H1 (cell line): ENCODE data around the gene PDE3A. TPM values are rescaled to one million over a fixed set of nuclear protein-coding genes. Genes with fewer than 3 reads are reported as not detected.

Source experiments
- CTCF ChIA-PET: fragments of 300-600 bp; sonication (Branson Sonifier 250); formaldehyde crosslinking; loops from one replicate; lab custom pipeline; 2021; ENCODE audit not compliant: partially characterized antibody; lab: Charles Lee
- POLR2A ChIA-PET: fragments of 300-600 bp; sonication (Branson Sonifier 250); formaldehyde crosslinking; loops from one replicate; lab custom pipeline; 2021; ENCODE audit warnings: inconsistent platforms; ENCODE audit not compliant: partially characterized antibody; lab: Charles Lee
- DNase-seq, 2 experiments: peaks; one replicate each; pipeline versions ENCODE4 v3.0.0 to v3.0.0-alpha.2; 2010 to 2022; ENCODE audit warnings: low spot score in 2 of 2, low read depth in 1 of 2, mixed read lengths in 1 of 2
- FAIRE-seq: peaks from 2 replicates; lab custom pipeline; 2011; peaks lifted over from hg19 to GRCh38; lab: Jason Lieb, UNC
- H2AFZ ChIP-seq: 2 replicates; pipeline ENCODE4 v1.8.1; 2012; ENCODE audit warnings: low read length, inconsistent platforms
- H2AK5ac ChIP-seq: 2 replicates; pipeline ENCODE4 v1.6.1; 2013; ENCODE audit warnings: low read depth, low read length
- H2BK120ac ChIP-seq: replicated peaks from 2 replicates; pipeline ENCODE3; 2013; ENCODE audit warnings: low read depth, low read length, inconsistent platforms
- H2BK12ac ChIP-seq: 2 replicates; pipeline ENCODE4 v1.6.1; 2013; ENCODE audit warnings: low read depth, low read length
- H2BK15ac ChIP-seq: 2 replicates; pipeline ENCODE4 v1.6.1; 2013; ENCODE audit warnings: low read length
- H2BK20ac ChIP-seq: 2 replicates; pipeline ENCODE4 v1.6.1; 2013; ENCODE audit warnings: low read length
- H2BK5ac ChIP-seq: 2 replicates; pipeline ENCODE4 v1.6.1; 2013; ENCODE audit warnings: low read depth, low read length
- H3K14ac ChIP-seq: 2 replicates; pipeline ENCODE4 v1.6.1; 2013; ENCODE audit warnings: inconsistent platforms; ENCODE audit not compliant: insufficient read length
- H3K18ac ChIP-seq: 2 replicates; pipeline ENCODE4 v1.6.1; 2013; ENCODE audit warnings: low read length; ENCODE audit errors: extremely low read depth
- H3K23ac ChIP-seq: 2 replicates; pipeline ENCODE4 v1.6.1; 2013; ENCODE audit warnings: inconsistent platforms; ENCODE audit not compliant: insufficient read length
- H3K23me2 ChIP-seq: 2 replicates; pipeline ENCODE4 v1.6.1; 2013; ENCODE audit warnings: low read depth, low read length
- H3K27ac ChIP-seq: 2 replicates; pipeline ENCODE4 v1.6.1; 2011; ENCODE audit warnings: low read depth, low read length, inconsistent platforms
- H3K27me3 ChIP-seq, 4 experiments: replicated peaks in 1 of 4; 1 replicate in 1 of 4; 2 replicates in 3 of 4; pipeline versions ENCODE4 v1.6.1 to v1.8.1; 2011 to 2013; ENCODE audit warnings: low read length in 3 of 4, mild to moderate bottlenecking in 3 of 4, inconsistent platforms in 2 of 4, mixed read lengths in 2 of 4, moderate library complexity in 1 of 4; ENCODE audit not compliant: control insufficient read depth in 3 of 4, insufficient read depth in 3 of 4; ENCODE audit errors: extremely low read depth in 1 of 4
- H3K36me3 ChIP-seq, 4 experiments: 2 replicates each; pipeline versions ENCODE4 v1.6.1 to v1.8.1; 2011 to 2013; ENCODE audit warnings: mild to moderate bottlenecking in 4 of 4, low read length in 3 of 4, moderate library complexity in 2 of 4, control low read depth in 1 of 4, inconsistent platforms in 1 of 4; ENCODE audit not compliant: insufficient read depth in 4 of 4, control insufficient read depth in 2 of 4
- H3K4ac ChIP-seq: replicated peaks from 2 replicates; pipeline ENCODE3; 2013; ENCODE audit warnings: low read length, low read depth, mixed read lengths, inconsistent platforms; ENCODE audit not compliant: insufficient read length
- H3K4me1 ChIP-seq, 4 experiments: replicated peaks in 1 of 4; 1 replicate in 1 of 4; 2 replicates in 3 of 4; pipeline versions ENCODE4 v1.6.1 to v1.8.1; 2011 to 2013; ENCODE audit warnings: low read length in 3 of 4, inconsistent platforms in 2 of 4, mixed read lengths in 1 of 4; ENCODE audit not compliant: insufficient read depth in 4 of 4, control insufficient read depth in 3 of 4
- H3K4me2 ChIP-seq, 2 experiments: 2 replicates each; pipeline versions ENCODE4 v1.6.1 to v1.8.1; 2011 to 2013; ENCODE audit warnings: low read depth in 2 of 2, low read length in 2 of 2, control low read depth in 1 of 2, inconsistent platforms in 1 of 2, mild to moderate bottlenecking in 1 of 2; ENCODE audit not compliant: insufficient read depth in 1 of 2
- H3K4me3 ChIP-seq, 4 experiments: fragments of 200-600, 300-600 bp in 1 of 4; sonication (generic), shearing (Covaris generic), sonication (Bioruptor Twin) in 1 of 4; 2 replicates each; pipeline versions ENCODE4 v1.5.1 to v1.8.1; 2011 to 2016; ENCODE audit warnings: low read length in 4 of 4, low read depth in 3 of 4, control low read depth in 2 of 4, inconsistent platforms in 2 of 4, mild to moderate bottlenecking in 2 of 4, mixed read lengths in 1 of 4, moderate library complexity in 1 of 4; ENCODE audit not compliant: insufficient read depth in 2 of 4; ENCODE audit errors: extremely low read depth in 1 of 4
- H3K56ac ChIP-seq: replicated peaks from 2 replicates; pipeline ENCODE3; 2013; ENCODE audit warnings: low read depth, mild to moderate bottlenecking, mixed read lengths, low read length, inconsistent platforms; ENCODE audit not compliant: insufficient read length
- H3K79me1 ChIP-seq: 2 replicates; pipeline ENCODE4 v1.6.1; 2013; ENCODE audit warnings: low read depth, low read length, control low read depth
- H3K79me2 ChIP-seq, 2 experiments: 2 replicates each; pipeline versions ENCODE4 v1.6.1 to v1.8.1; 2012 to 2013; ENCODE audit warnings: low read length in 2 of 2, mild to moderate bottlenecking in 2 of 2, inconsistent platforms in 1 of 2; ENCODE audit not compliant: insufficient read depth in 2 of 2, control insufficient read depth in 1 of 2
- H3K9ac ChIP-seq, 4 experiments: replicated peaks in 1 of 4; 1 replicate in 1 of 4; 2 replicates in 3 of 4; pipeline versions ENCODE4 v1.6.1 to v1.8.1; 2011 to 2013; ENCODE audit warnings: low read depth in 3 of 4, low read length in 3 of 4, control low read depth in 2 of 4, mild to moderate bottlenecking in 2 of 4, moderate library complexity in 2 of 4, inconsistent platforms in 1 of 4; ENCODE audit errors: extremely low read depth in 1 of 4
- H3K9me3 ChIP-seq, 2 experiments: 2 replicates each; pipeline versions ENCODE4 v1.6.1 to v1.8.1; 2012 to 2013; ENCODE audit warnings: mild to moderate bottlenecking in 2 of 2, moderate library complexity in 2 of 2, control low read depth in 1 of 2, inconsistent platforms in 1 of 2, low read depth in 1 of 2, low read length in 1 of 2, mixed read lengths in 1 of 2; ENCODE audit not compliant: insufficient read depth in 2 of 2
- H4K20me1 ChIP-seq, 2 experiments: replicated peaks in 1 of 2; 2 replicates each; pipeline versions ENCODE3 to v1.8.1; 2011 to 2013; ENCODE audit warnings: inconsistent platforms in 2 of 2, low read length in 2 of 2, mild to moderate bottlenecking in 1 of 2; ENCODE audit not compliant: insufficient read depth in 2 of 2, control insufficient read depth in 1 of 2
- H4K5ac ChIP-seq: 2 replicates; pipeline ENCODE4 v1.6.1; 2013; ENCODE audit warnings: low read length, low read depth, mixed read lengths, inconsistent platforms; ENCODE audit not compliant: insufficient read length
- H4K8ac ChIP-seq: 2 replicates; pipeline ENCODE4 v1.8.0; 2013; ENCODE audit warnings: mild to moderate bottlenecking, moderate library complexity, low read length, inconsistent platforms; ENCODE audit not compliant: insufficient read depth; ENCODE audit errors: extremely low read depth
- H4K91ac ChIP-seq: replicated peaks from 2 replicates; pipeline ENCODE3; 2013; ENCODE audit warnings: low read length, mixed read lengths, inconsistent platforms; ENCODE audit not compliant: insufficient read length
- BACH1 ChIP-seq: IDR thresholded peaks from 2 replicates; pipeline ENCODE4 v1.6.1; 2012; ENCODE audit warnings: low read length, improper control_type of control experiment
- PHF8 ChIP-seq: fragments of 200-600 bp; sonication (generic); conservative IDR thresholded peaks from 2 replicates; pipeline ENCODE4 v1.7.1; 2012; ENCODE audit warnings: low read depth, mild to moderate bottlenecking, inconsistent platforms, low read length, moderate library complexity
- RBBP5 ChIP-seq: IDR thresholded peaks from 2 replicates; pipeline ENCODE4 v1.7.1; 2012; ENCODE audit warnings: low read depth, mild to moderate bottlenecking, inconsistent platforms, low read length, moderate library complexity, borderline replicate concordance
- SIX5 ChIP-seq: IDR thresholded peaks from 2 replicates; pipeline ENCODE4 v1.6.1; 2011; ENCODE audit warnings: mild to moderate bottlenecking, low read depth, low read length
- polyA plus RNA-seq, 7 experiments: library from polyadenylated mRNA; depleted of rRNA in 3 of 7; stranded (reverse) in 5 of 7; unstranded in 2 of 7; fragments of >200 nt in 5 of 7; fragments of 200-250 nt in 2 of 7; gene quantifications; 1 replicate in 5 of 7; 2 replicates in 1 of 7; 4 replicates in 1 of 7; pipeline versions ENCODE4 v1.2.1 to v1.2.3, GENCODE V29; 2011 to 2013; ENCODE audit warnings: missing spikeins in 2 of 7, mixed read lengths in 2 of 7
- total RNA-seq: library from RNA; stranded (reverse); fragmentation: NEBNext Ultra II Directional; extraction: Animal tissue kit (Norgen Biotek cat#: 25700); gene quantifications from 2 replicates; pipeline ENCODE4 v1.2.1, GENCODE V29; 2021

Gene PDE3A
- total and polyA plus RNA-seq, 2 of the 8 experiments (the other 6 are each of a cell fraction or from before 2014, with no cell fraction given): 1.4 to 3.4 TPM

DNA sequence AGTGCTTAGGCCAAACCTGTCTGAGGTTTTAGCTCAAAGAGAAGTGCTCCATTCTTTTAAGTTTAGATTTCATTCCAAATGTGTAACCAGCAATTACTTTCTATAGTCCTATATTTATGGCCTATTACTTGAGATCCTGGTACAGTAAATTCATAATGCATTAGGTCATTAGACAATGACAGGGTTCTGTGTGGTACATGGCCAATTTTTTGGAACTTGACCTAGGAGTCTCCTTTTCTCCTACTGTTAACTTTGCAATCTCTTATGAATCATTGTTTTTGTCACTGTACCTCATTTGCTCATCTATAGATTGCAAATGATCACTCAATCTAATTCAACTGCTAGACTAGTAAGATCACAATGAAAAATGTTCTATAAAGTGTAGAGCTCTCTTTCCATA is 136.7 kb downstream of the PDE3A start:
- Histone ChIP-seq H4K91ac (no peak overlapping the region), H3K4me1 (no peaks in the 10 kb centered on the region)

More for the DNA sequence above, 136.7 kb downstream of the PDE3A start:
- H4K8ac ChIP-seq: no peak overlapping the region
- H2BK20ac ChIP-seq: no peak overlapping the region
- no peaks in the 10 kb centered on the region; the same call in 1 of the 2 replicates for H3K23me2 ChIP-seq
- no peaks in the 10 kb centered on the region for H3K79me1 ChIP-seq
- no peak for TF ChIP-seq BACH1
- TF ChIP-seq SIX5: no peak
- no peak for TF ChIP-seq PHF8
- no peak for TF ChIP-seq RBBP5
- POLR2A ChIA-PET: no interaction called here
- H2AK5ac ChIP-seq: no peak overlapping the region
- H3K4ac ChIP-seq: no peak overlapping the region
- H3K4me2 ChIP-seq: no peak overlapping the region
- H3K56ac ChIP-seq: no peak overlapping the region
- H3K14ac ChIP-seq: no peak overlapping the region
- H3K23ac ChIP-seq: no peak overlapping the region
- no peak overlapping the region for H2BK12ac ChIP-seq
- H2BK5ac ChIP-seq: no peak overlapping the region
- H3K27me3 ChIP-seq: no peaks in the 10 kb centered on the region; a peak in 1 of 7 replicates
- H3K18ac ChIP-seq: no peak overlapping the region
- no peak for DNase-seq
- no peaks in the 10 kb centered on the region for H3K9me3 ChIP-seq
- no peak overlapping the region for H2AFZ ChIP-seq
- no peaks in the 10 kb centered on the region for H4K20me1 ChIP-seq
- no peak overlapping the region for H4K5ac ChIP-seq
- no peak for FAIRE-seq
- H3K79me2 ChIP-seq: no peaks in the 10 kb centered on the region
- H3K36me3 ChIP-seq: no peaks in the 10 kb centered on the region
- H3K4me3 ChIP-seq: no peak overlapping the region
- H3K27ac ChIP-seq: no peak overlapping the region
- H2BK15ac ChIP-seq: no peak overlapping the region
- H2BK120ac ChIP-seq: no peak overlapping the region
- H3K9ac ChIP-seq: no peak overlapping the region
- CTCF ChIA-PET: interaction anchor here (0.6 to 1.5 kb wide), 3 partner anchors 41 to 89 kb away, joined by 3 to 4 read pairs (median 3); no protein-coding TSS in a partner anchor
